ENCODE measurements around the gene GPR152.

GPR152 gene

DNA sequence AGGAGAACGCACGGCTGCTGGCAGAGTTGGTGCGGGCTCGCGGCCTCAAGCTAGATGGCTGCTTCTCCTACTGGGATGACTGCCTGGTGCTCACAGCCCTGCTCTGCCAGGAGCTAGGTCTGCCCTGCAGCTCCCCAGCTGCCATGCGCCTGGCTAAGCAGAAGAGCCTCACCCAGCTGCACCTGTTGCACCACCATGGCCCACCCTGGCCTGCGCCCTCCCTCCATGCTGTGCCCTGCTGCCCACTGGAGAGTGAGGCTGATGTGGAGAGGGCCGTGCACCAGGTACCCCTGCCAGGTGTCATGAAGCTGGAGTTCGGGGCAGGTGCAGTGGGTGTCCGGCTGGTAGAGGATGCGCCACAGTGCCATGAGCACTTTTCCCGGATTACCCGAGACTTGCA, 29.1 kb downstream of the GPR152 start:
- no peak for DNase-seq

DNA sequence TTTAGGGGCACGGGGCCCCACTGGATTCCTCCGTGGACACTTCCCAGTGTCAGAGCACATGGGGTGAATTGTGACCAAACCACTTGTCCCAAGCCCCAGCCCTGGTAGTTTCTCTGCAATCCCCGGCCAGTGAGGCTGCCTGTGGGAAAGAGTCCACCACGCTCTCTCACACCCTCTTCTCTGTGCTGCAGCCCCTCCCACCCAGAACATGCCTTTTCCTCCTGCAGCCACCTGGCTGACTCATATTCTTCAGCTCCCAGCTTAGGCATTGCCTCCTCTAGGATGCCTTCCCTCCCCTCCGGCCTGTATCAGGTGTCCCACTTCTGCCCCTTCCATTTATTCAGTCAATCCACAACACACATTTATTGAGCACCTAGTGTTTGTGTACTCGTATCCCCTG, 29.6 kb downstream of the GPR152 start:
- DNase-seq: no peak

DNA sequence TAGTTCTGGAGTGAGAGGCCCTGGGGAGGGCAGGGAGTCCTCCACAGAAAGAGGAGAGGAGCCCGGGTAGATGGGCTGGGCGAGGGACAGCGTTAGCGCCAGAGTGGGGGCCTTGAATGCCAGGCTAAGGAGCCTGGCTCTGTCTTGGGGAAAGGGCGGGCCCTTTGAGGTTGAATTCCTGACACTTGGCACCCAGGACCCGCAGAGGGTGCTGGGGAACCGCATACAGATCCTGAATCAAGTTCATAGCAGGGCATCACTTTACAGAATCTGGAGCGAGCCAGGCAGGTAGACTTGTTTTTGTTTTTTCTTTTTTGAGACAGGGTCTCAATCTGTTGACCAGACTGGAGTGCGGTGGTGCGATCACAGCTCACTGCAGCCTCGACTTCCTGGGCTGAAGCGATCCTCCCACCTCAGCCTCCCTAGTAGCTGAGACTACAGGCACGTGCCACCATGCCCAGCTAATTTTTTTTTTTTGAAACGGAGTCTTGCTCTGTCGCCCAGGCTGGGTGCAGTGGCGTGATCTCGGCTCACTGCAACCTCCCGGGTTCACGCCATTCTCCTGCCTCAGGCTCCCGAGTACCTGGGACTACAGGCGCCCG, 31.0 kb downstream of the GPR152 start:
- DNase-seq: no peak

DNA sequence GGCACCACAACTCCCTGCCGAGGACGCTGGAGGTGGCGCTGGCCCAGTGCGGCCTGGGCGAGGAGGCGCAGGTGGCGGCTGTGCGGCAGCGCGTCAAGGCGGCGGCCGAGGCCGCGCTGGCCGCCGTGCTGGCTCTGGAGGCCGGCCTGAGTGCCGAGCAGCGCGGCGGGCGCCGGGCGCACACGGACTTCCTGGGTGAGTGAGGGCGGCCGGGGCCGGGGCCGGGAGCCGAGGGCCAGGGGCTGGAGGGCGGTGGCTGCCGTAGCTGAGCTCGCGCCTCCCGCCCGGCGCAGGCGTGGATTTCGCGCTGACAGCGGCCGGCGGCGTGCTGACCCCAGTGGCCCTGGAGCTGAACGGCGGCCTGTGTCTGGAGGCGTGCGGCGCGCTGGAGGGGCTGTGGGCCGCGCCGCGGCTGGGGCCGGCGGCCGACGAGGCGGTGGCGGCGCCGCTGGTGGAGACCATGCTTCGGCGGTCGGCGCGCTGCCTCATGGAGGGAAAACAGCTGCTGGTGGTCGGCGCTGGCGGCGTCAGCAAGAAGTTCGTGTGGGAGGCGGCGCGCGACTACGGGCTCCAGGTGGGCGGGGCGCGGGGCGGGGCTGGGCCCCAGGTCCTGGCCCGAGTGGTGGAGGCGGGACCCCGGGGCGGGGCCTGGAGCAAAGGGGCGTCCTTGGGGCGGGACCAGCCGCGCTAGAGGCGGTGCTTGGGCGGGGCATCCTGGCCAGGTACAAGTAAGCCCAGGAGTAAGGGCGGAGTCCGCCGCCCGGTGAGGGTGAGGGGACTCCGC, 31.7 kb downstream of the GPR152 start:
- peak; percentile 94 for DNase-seq

DNA sequence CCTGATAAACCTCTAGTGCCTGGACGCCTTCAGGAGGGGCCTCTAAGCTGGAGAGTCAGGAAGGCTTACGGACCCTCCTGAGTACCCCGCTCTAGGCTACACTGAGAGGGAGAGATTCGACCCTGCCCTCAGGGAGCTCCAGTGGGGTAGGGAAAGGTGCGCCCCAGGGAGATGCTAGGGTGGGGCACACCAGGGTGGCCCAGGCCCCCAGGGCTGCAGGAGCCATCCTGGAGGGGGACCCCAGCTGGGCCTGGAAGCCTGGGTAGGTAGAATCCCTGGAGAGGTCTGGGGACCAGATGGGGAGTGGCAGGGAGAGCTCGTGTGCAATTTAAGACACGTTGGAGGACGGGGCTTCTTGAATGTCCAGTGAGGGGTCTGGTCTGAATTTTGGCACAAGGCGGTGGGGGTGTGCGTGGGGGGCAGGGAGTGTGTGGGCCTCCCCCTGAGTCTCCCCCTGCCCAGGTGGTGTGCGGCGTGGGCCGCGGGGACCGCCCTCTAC, 32.3 kb downstream of the GPR152 start:
- DNase-seq: no peak

DNA sequence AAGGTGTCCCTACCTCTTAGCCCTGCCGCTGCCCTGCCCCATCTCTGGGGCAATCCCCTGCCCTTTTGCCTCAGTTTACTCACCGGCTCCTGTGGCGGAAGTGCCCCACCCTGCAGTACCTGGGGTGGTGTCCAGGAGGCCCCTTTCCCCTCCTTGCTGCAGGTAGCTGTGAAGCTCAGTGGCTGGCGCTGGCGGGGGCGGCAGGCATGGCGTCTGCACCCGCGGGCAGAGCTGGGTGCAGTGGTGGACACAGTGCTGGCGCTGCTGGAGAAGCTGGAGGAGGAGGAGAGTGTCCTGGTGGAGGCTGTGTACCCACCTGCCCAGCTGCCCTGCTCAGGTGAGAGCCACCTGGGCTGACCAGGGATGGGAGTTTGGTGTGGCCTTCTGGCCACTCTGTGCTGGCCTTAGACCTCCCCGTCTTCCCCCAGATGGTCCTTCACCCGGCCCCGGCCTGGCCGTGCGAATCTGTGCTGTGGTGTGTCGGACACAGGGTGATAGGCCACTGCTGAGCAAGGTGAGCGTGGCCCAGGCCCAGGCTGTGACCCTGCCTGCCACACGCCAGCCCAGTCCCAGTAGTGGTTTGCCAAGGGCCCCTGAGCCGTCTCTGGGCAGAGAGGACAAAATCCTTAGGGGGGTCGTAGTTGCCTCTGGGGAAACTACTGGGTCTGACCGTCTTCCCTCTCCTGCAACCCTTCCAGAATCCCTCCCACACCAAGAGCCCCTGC, 33.0 kb downstream of the GPR152 start:
- no peak for DNase-seq

DNA sequence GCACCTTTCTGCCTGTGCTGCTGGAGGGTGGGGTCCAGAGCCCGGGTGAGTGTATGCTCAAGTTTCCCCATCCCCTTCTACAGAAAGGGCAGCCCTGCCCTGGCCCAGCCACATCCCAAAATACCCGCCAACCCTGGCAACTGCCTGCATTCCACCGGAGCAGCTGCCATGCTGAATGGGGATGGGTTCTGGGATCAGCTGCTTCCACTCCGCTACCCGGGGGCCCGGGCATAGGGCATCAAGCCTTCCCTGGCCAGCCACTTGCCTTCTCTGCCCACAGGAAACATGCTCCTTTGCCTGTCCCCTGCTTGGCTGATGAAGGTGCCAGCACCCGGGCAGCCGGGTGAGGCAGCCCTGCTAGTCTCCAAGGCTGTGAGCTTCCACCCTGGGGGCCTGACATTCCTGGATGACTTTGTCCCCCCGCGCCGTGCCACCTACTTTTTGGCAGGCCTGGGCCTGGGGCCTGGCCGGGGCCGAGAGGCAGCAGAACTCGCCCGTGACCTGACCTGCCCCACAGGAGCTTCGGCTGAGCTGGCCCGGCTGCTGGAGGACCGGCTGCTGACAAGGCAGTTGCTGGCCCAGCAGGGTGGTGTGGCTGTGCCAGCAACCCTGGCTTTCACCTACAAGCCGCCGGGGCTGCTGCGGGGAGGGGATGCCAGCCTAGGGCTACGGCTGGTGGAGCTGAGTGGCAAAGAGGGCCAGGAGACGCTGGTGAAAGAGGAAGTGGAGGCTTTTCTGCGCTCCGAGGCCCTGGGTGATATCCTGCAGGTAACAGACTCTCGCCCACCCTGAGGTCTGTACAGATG, 33.9 kb downstream of the GPR152 start:
- no peak for DNase-seq

DNA sequence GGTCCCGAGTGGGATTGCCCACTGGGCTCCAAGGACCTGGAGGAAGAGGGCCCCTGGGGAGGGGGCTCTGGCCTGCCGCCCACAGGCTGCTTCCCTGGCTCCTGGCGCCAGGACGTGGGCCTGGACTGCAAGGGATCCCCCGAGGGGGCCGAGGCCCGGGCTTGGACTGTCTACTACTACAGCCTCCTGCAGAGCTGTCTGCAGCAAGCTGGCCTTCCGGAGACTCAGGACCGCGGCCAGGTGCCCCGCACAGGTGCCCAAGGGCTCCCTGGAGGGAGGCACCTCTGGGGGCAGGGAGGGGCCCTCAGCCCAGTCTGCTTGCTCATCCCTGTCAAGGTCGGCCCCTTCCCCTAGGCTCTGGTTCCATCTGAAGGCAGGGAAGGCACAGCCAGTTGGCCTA, 35.1 kb downstream of the GPR152 start:
- no peak for DNase-seq

DNA sequence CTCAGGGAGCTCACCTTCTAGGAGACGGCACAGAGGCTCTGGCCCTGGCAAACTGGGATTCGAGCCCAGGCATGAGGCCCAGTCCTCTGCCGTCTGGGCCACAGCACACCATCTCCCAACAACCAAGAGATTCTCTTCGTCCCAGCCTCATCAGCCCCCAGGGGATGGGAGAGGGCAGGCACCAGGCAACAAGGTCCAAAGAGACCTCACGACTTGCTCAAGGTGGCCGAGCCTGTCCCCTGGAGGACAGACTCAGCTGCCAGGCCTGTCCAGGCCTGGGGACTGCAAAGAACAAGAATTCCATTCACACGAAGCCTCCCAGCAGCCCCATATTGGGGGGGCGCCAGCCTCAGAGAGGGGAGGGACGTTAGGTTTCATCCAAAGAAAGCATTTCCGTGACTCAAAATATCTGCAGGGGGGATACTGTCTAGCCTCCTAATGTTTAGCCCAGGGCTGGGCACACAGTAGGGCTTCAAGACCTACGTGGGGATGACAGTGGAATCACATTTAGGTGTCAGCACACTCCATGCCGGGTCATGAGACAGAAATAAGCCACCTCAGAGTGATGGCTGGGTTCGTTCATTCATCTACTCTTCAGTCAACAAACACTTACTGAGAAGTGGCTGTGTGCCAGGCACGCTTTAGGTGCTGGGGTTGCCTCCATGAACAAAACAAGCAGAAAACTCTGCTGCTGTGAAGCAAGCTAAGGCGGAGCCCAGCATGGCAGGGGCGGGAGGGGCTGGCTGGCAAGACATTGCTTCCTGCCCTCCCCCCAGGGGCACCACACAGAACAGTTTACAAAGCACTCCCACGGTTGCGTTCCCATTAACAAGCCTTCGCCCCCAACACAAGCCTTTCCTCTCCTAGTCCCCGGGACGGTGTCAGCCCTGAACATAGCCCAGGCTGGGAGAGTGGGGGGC, 35.9 kb downstream of the GPR152 start:
- no peak for DNase-seq

DNA sequence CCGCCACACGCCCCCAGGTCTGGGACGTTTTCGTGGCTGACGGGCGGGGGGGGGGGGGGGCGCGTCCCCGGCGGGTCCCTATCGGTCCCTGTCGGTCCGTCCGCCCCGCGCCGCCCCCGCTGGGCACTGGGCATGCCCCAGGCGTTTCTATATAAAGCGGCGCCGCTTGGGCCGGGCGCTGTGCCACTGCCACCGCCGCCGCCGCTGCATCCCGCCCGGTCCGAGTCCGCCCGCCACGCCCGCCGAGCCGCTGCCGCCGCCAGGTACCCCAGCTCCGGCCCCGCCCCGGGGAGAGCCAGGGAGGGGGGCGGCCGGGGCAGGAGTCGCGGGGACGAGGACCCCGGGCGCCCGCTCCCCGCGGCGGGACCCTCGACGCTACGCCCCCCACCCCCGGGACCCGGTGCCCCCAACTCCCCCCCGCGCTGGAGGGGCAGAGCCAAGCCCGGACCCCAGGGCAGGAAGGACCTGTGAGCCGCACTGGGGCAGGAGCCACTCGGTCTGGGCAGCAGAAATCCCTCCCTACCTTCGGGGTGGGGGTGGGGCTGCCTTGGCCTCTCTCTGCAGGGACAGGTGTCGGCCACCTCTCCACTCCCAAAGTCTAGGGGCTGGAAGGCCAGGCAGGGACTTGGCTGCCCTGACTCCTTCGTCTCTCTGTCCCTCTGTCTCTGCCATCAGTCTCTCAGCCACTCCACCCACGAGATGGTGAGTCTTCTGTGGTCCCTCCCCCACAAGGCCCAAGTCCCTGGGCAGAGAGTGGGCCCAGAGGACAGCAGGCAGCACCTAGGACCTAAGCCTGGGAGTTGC, 36.8 kb downstream of the GPR152 start, which contains the start of gene CARNS1:
TSS of gene CARNS1 (plus strand) at position 178 of the 804 bp plus-strand sequence. CDS start at position 700, 522 bp downstream.
- no peak for DNase-seq

DNA sequence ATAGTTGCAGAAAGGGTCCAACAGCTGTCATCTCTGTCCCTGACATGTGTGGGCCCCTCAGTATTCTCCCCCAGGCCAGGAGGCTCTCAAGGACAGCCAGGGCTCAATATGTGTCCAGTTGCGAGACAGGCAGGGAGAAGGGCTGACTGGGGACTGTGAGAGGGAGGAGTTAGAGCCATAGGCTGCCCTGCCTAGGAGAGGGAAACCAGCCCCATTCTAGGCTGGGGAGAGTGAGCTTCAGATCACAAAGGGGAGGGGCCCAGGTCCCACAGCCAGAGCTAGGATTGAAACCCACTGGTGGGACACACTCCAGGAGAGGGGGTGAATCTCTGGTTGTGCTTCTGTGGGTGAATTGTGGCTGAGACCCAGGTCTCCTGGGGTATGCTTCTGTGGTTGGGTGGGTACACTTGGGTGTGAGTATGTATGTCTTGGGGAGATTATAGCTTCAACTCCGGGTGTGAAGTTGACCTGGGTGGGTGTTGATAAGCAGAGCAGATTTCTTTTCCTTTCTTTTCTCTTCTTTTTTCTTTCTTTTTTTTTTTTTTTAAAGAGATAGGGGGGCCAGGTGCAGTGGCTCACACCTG, 39.2 kb downstream of the GPR152 start:
- no peak for DNase-seq

DNA sequence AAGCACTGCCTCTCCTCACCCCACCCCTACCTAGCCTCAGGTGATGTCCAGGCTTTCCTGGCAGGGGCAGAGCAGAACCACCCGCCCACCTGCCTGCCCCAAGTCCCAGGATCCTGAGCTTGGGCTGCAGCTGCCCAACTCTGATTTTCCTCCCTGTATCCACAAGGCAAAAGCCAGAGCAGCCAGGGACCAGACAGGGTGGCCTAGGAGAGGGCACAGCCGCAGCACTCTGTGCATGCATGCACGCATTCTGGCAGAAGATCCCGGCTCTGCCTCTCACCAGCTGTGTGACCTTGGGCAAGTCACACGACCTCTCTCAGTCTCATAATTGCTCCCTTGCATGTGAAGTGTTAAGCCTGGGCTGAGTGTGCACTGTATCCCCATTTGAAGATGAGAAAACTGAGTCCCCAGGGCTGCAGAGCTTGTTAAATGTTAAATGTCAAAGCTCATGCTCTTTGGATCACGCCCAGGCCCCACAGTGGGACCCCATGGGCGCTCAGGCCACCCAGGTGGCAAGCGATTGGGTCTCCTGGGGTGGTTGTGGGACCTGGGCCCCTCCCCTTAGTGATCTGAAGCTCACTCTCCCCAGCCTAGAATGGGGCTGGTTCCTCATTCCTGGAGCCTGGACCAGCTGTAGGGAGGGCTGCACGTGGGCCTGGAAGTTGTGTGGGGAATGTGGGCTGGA, 39.9 kb downstream of the GPR152 start:
- no peak for DNase-seq

DNA sequence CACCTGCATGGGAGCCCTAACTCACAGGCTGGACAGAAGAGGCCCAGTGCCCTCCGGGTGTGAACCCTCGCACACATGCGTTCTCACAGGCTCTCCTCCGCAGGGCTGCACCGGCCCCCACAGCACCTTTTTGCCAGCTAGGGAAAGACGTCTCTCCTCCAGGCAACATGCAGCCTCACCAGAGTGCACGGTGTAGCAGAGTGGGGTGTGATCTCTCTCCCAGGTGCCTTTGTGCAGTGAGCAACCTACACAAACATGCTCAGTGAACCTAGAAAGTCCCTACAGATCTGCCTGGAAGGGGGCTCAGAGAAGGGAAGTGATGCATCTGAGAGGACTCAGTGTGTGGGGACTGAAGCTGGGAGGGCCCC, 40.8 kb downstream of the GPR152 start:
- DNase-seq: no peak

DNA sequence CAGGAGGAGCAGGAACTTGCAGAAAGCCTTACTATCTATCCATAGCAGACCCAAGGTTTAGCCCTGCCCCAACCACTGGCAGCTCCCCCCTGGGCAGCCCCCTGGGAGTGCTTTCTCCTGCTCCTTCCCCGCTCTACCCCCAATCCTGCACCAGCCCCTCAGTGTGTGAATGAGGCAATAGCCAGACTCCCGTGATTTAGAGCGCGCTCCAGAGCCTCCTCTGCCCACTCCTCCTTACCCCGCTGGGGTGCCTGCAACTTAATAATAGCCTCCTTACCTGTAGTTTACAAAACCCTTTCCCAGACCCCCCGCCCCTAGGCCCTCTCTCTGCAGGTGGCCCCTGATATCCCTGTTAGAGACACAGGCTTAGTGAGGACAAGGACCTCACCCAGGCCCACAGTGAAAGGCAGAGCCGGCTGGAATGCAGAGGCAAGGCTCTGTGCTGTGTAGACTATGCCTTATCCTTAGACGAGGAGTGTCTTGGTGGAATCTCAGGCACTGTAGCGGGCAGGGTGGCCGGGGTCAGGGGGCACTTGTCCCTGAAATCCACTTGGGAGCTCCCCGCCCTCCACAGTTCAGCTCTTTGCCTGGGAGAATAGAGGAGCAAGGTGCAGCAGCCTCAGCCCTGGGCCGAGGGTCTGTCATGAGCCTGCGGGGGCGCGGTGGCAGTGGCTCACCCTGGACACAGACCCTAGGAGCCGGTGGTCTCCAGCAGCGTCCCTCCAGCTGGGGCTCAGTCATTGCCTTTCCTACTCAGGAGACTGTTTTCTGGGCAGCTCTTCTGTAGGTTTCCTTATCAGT, 41.3 kb downstream of the GPR152 start:
- DNase-seq: no peak

DNA sequence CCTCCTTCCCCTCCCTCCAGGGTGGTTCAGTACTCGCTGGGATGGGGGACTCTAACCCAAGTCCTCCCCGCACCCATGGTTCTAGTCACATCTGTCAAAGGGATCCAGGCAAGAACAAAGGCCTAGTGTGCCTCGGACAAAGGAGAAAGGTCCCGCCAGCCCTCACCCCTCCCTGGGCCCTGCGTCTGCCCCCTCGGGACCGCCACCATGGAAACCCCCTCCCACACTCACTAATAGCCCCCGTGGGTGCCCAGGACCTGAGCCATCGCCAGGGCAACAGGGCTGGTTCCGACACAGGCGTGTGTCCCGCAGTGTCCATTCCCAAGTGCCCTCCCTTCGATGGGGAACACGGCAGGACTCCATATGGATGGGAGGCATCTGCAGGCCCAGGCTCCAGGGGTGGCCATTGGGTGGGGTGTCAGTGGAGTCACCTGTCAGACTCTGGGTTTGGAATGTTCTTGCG, 42.1 kb downstream of the GPR152 start:
- no peak for DNase-seq

DNA sequence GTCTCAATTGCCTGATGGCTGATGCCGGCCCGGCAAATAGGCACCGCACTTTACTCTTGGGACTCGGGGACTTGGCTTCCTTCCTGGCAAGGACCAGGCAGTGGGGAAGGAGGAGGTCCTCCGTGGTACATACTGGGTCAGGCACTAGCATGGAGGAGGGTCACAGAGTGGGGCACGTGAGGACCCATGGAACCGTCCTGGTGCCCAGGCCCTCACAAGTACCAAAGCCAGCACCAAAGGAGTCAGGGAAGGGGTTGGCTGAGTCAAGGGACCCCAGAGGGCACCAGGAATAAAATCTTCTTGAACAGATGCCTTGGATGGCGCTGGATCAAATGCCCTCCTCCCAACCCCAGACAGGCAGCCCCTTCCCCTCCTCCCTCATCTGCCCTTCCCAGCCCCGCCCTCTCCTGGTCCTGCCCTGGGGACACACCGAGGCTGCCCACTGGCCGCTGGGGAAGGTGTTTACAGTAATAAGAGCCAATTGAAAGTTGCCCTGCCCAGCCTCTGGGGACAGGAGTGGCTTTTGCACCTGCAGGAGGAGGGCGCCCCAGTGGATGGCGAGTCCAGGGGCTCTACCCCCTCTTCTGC, 42.7 kb downstream of the GPR152 start:
- peak; percentile 28 for DNase-seq

DNA sequence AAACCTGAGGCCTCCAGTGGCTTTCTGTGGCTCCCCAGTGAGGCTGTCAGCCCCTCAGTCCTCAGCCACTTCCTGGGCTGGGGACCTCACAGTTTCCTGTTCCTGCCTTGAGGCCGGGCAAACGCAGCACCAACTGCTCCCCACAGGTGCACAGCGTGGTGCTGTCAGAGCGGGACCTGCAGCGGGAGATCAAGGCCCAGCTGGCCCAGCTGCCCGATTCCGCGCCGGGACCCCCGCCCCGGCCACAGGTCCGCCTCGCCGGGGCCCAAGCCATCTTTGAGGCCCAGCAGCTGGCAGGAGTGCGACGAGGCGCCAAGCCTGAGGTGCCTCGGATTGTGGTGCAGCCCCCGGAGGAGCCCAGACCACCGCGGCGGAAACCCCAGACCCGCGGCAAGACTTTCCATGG, 43.3 kb downstream of the GPR152 start:
- DNase-seq: no peak

DNA sequence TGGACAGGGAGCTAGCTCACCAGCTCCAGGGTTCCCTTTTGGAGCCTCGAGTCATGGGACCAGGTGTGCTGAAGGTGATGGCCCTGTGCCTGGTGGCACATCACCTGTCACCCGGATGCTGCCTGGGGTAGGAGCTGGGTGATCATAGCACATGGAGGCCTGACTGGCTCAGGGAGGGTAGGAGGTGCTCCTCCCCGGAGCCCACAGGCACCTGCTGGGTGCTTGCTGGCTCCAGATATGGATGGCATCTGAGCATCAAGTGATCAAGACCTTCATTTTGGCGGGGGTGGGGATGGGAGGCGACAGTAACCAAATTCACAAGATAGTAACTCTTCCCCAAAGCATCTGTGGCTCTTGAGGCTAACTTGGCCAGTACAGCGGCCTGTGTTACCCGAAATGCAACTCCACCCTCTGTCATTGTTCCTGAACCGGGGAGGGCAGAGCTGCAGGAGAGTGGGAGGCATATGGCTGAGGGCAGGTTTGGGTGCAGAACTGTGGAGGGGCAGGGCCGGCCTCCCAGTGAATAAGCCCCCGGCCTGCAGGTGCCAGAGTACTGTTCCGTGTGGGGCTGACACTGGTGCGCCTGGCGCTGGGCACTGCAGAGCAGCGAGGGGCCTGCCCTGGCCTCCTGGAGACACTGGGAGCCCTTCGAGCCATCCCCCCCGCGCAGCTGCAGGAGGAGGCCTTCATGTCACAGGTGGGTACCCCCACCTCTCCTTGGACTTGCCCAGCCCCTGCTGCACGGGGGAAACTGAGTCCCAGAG, 43.9 kb downstream of the GPR152 start:
- no peak for DNase-seq

Measured in NCI-H526 treated with DMSO at 0.1 percent for 48 hours (cell line).